HCT116 (cell line): ENCODE data around the gene ARL6IP4. TPM values are rescaled to one million over a fixed set of nuclear protein-coding genes. Genes with fewer than 3 reads are reported as not detected.

ENCODE experiments used
- ATAC-seq: fragments of 200-7000 bp; cut with Tn5 transposase; 2 replicates; pipeline ENCODE4 v1.9.1; 2020; ENCODE audit warnings: mild to moderate bottlenecking, moderate library complexity
- BruUV-seq: library from RNA; stranded (reverse); fragments of 400-500 nt; replicated peaks from 2 replicates; lab custom pipeline; 2021; lab: Mats Ljungman, UMichigan
- CTCF ChIA-PET: fragments of 300-600 bp; sonication (Branson Sonifier 250); formaldehyde crosslinking; loops from one replicate; lab custom pipeline; 2021; ENCODE audit warnings: antibody characterized with exemption; lab: Charles Lee
- POLR2A ChIA-PET: fragments of 300-600, 350-600 bp; sonication (Branson Sonifier 250); formaldehyde crosslinking; loops from one replicate; lab custom pipeline; 2021; ENCODE audit warnings: antibody characterized with exemption; lab: Charles Lee
- RAD21 ChIA-PET, 2 experiments: fragments of 300-600 bp; sonication (Branson Sonifier 250); formaldehyde crosslinking; loops; one replicate each; lab custom pipeline; 2023; ENCODE audit warnings: low total read pairs in 2 of 2; ENCODE audit not compliant: uncharacterized antibody in 2 of 2, unreplicated experiment in 2 of 2, low non-redundant PET in 1 of 2; lab: Charles Lee
- DNase-seq: peaks from one replicate; pipeline ENCODE4 v3.0.0-alpha.2; 2010; ENCODE audit warnings: low read depth, low spot score
- H2AFZ ChIP-seq: fragments of 200-600 bp; shearing (Covaris generic), sonication (generic); 2 replicates; pipeline ENCODE4 v1.6.1; 2017; ENCODE audit warnings: low read depth, mixed run types, mixed read lengths, antibody characterized with exemption, low read length; ENCODE audit not compliant: poor library complexity, severe bottlenecking
- H3K27ac ChIP-seq: 2 replicates; pipeline ENCODE4 v1.5.1; 2012; ENCODE audit warnings: low read depth, low read length
- H3K27me3 ChIP-seq: fragments of 200-600 bp; sonication (generic); 2 replicates; pipeline ENCODE4 v1.6.1; 2016; ENCODE audit warnings: mixed run types, low read length, mixed read lengths; ENCODE audit not compliant: insufficient read depth
- H3K36me3 ChIP-seq, 2 experiments: fragments of 200-500 bp in 1 of 2; fragments of 200-600 bp in 1 of 2; sonication (Bioruptor generic) in 1 of 2; sonication (generic) in 1 of 2; 2 replicates each; pipeline versions ENCODE4 v1.5.1 to v1.6.1; 2014 to 2016; ENCODE audit warnings: low read length in 2 of 2, inconsistent platforms in 1 of 2, mixed read lengths in 1 of 2, mixed run types in 1 of 2; ENCODE audit not compliant: insufficient read depth in 2 of 2, control insufficient read depth in 1 of 2
- H3K4me1 ChIP-seq, 2 experiments: fragments of 200-600 bp in 1 of 2; sonication (generic) in 1 of 2; 2 replicates each; pipeline versions ENCODE4 v1.5.1 to v1.6.1; 2012 to 2017; ENCODE audit warnings: low read length in 2 of 2, inconsistent platforms in 1 of 2, mild to moderate bottlenecking in 1 of 2, mixed read lengths in 1 of 2, mixed run types in 1 of 2, moderate library complexity in 1 of 2; ENCODE audit not compliant: insufficient read depth in 2 of 2, control insufficient read depth in 1 of 2
- H3K4me2 ChIP-seq: fragments of 200-600 bp; sonication (generic); 2 replicates; pipeline ENCODE4 v1.6.1; 2017; ENCODE audit warnings: mixed run types, low read length, mixed read lengths
- H3K4me3 ChIP-seq, 2 experiments: fragments of 200-600 bp in 1 of 2; sonication (generic) in 1 of 2; replicated peaks in 1 of 2; 2 replicates each; pipeline ENCODE4 v1.5.1; 2011 to 2016; ENCODE audit warnings: low read length in 2 of 2, control low read depth in 1 of 2, low read depth in 1 of 2, mild to moderate bottlenecking in 1 of 2, mixed read lengths in 1 of 2, mixed run types in 1 of 2
- H3K79me2 ChIP-seq: fragments of 200-600 bp; sonication (generic); 2 replicates; pipeline ENCODE4 v1.6.1; 2017; ENCODE audit warnings: mild to moderate bottlenecking, mixed run types, low read length, moderate library complexity, mixed read lengths; ENCODE audit not compliant: insufficient read depth
- H3K9ac ChIP-seq: fragments of 200-600 bp; sonication (generic); 2 replicates; pipeline ENCODE4 v1.6.1; 2016; ENCODE audit warnings: low read length, mixed read lengths
- H3K9me2 ChIP-seq: fragments of 200-600 bp; sonication (generic), shearing (Covaris generic); 2 replicates; pipeline ENCODE4 v1.6.1; 2017; ENCODE audit warnings: mixed run types, mild to moderate bottlenecking, moderate library complexity; ENCODE audit not compliant: insufficient read depth
- H3K9me3 ChIP-seq, 2 experiments: fragments of 200-500 bp in 1 of 2; fragments of 200-600 bp in 1 of 2; sonication (Bioruptor generic) in 1 of 2; sonication (generic) in 1 of 2; 2 replicates each; pipeline ENCODE4 v1.6.1; 2014 to 2017; ENCODE audit warnings: low read length in 2 of 2, mixed read lengths in 2 of 2, inconsistent platforms in 1 of 2, low read depth in 1 of 2, mild to moderate bottlenecking in 1 of 2, mixed run types in 1 of 2, moderate library complexity in 1 of 2; ENCODE audit not compliant: control insufficient read depth in 1 of 2, insufficient read depth in 1 of 2
- H4K20me1 ChIP-seq: fragments of 200-600 bp; sonication (generic), shearing (Covaris generic); 2 replicates; pipeline ENCODE4 v1.6.1; 2017; ENCODE audit warnings: mixed run types, mild to moderate bottlenecking, moderate library complexity; ENCODE audit not compliant: insufficient read depth
- CBX3 ChIP-seq: IDR thresholded peaks from 2 replicates; pipeline ENCODE4 v1.6.1; 2012; ENCODE audit warnings: low read depth
- CEBPB ChIP-seq: IDR thresholded peaks from 2 replicates; pipeline ENCODE4 v1.6.1; 2012; ENCODE audit warnings: low read depth
- EGR1 ChIP-seq: IDR thresholded peaks from 2 replicates; pipeline ENCODE4 v1.6.1; 2012; ENCODE audit warnings: low read depth
- EZH2 ChIP-seq: fragments of 200-600 bp; sonication (generic); IDR thresholded peaks from 2 replicates; pipeline ENCODE4 v1.6.1; 2017; ENCODE audit warnings: antibody characterized with exemption, mixed run types
- EZH2phosphoT487 ChIP-seq: fragments of 200-600 bp; IDR thresholded peaks from 2 replicates; pipeline ENCODE4 v1.6.1; 2018; ENCODE audit warnings: antibody characterized with exemption, borderline replicate concordance
- FOSL1 ChIP-seq: IDR thresholded peaks from 2 replicates; pipeline ENCODE4 v1.6.1; 2012; ENCODE audit warnings: low read depth
- JUND ChIP-seq: IDR thresholded peaks from 2 replicates; pipeline ENCODE4 v1.6.1; 2012
- POLR2A ChIP-seq: IDR thresholded peaks from 2 replicates; pipeline ENCODE4 v1.7.0; 2011; ENCODE audit warnings: borderline replicate concordance; ENCODE audit not compliant: insufficient read depth, insufficient read length; ENCODE audit errors: extremely low read depth
- POLR2AphosphoS5 ChIP-seq: IDR thresholded peaks from 2 replicates; pipeline ENCODE4 v1.6.1; 2011; ENCODE audit warnings: mild to moderate bottlenecking, low read depth, low read length, moderate library complexity
- SP1 ChIP-seq: IDR thresholded peaks from 2 replicates; pipeline ENCODE4 v1.6.1; 2012; ENCODE audit warnings: low read depth
- SRF ChIP-seq: IDR thresholded peaks from 2 replicates; pipeline ENCODE4 v1.6.1; 2012; ENCODE audit warnings: low read depth
- TCF7L2 ChIP-seq: IDR thresholded peaks from 2 replicates; pipeline ENCODE4 v1.7.0; 2011; ENCODE audit warnings: borderline replicate concordance, inconsistent platforms; ENCODE audit not compliant: insufficient read depth, insufficient read length; ENCODE audit errors: extremely low read depth
- YY1 ChIP-seq: IDR thresholded peaks from 2 replicates; pipeline ENCODE4 v1.6.1; 2011; ENCODE audit warnings: low read length, low read depth, moderate library complexity, mild to moderate bottlenecking; ENCODE audit not compliant: insufficient replicate concordance; ENCODE audit errors: extremely low read depth
- ZBTB33 ChIP-seq: IDR thresholded peaks from 2 replicates; pipeline ENCODE4 v1.6.1; 2011; ENCODE audit warnings: mild to moderate bottlenecking, low read length, moderate library complexity; ENCODE audit not compliant: insufficient replicate concordance; ENCODE audit errors: extremely low read depth
- ZNF274 ChIP-seq: fragments of 200-500 bp; sonication (Bioruptor generic); IDR thresholded peaks from 2 replicates; pipeline ENCODE4 v1.6.1; 2014; ENCODE audit warnings: mild to moderate bottlenecking, low read depth, low read length, inconsistent platforms
- intact Hi-C: fragments of 100-400 bp; cut with micrococcal nuclease; formaldehyde crosslinking; loops from 2 replicates; pipeline ENCODE4 v1.10.0; 2022
- total RNA-seq: library from RNA; stranded (reverse); gene quantifications from one replicate; pipeline ENCODE4 v1.2.1, GENCODE V29; 2021; ENCODE audit not compliant: unreplicated experiment
- TF ChIP-seq, protein P1 (sequence below): IDR thresholded peaks from 2 replicates; pipeline ENCODE4 v1.6.1; 2012; ENCODE audit warnings: low read depth
- TF ChIP-seq, protein P2 (sequence below): IDR thresholded peaks from 2 replicates; pipeline ENCODE4 v1.6.1; 2012

Gene ARL6IP4
- total RNA-seq, 1 experiment from 2014 or later, result 128 TPM

DNA sequence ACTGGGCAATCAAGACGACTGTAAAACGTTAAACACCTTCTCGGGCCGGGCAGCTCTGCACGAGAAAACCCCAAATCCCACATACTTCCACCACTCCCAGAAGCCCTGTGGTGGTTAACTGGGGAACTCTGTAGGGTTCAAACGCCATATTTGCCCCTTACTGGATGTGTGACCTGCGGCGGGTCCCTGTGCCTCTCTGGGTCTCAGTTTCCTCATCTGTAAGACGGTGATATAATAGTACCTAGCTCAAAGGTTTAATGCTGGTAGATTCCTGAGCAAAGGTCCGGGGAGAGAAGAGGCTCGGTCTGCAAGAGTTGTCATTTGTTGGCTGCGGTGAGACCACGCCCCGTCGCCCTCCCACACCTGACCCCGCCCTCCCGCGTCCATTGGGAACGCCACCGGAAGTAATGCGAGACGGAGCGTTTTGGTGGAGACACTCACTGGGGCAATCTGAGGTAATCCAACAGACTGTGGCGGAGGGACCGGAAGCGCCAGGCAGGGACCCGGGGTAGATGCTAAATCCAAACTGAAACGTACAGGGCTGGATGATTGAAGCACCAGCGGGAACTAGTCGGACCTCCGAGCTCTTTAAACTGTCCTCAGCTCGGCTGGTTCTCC lies 6.1 kb upstream of the ARL6IP4 start:
- peaks cover 27% of the 10 kb centered on the region for H3K79me2 ChIP-seq
- peak; percentile 62 for TF ChIP-seq ZBTB33
- TF ChIP-seq FOSL1, result no peak
- TF ChIP-seq SRF, result no peak
- TF ChIP-seq POLR2AphosphoS5, result peak; percentile 93
- TF ChIP-seq, protein P1, sequence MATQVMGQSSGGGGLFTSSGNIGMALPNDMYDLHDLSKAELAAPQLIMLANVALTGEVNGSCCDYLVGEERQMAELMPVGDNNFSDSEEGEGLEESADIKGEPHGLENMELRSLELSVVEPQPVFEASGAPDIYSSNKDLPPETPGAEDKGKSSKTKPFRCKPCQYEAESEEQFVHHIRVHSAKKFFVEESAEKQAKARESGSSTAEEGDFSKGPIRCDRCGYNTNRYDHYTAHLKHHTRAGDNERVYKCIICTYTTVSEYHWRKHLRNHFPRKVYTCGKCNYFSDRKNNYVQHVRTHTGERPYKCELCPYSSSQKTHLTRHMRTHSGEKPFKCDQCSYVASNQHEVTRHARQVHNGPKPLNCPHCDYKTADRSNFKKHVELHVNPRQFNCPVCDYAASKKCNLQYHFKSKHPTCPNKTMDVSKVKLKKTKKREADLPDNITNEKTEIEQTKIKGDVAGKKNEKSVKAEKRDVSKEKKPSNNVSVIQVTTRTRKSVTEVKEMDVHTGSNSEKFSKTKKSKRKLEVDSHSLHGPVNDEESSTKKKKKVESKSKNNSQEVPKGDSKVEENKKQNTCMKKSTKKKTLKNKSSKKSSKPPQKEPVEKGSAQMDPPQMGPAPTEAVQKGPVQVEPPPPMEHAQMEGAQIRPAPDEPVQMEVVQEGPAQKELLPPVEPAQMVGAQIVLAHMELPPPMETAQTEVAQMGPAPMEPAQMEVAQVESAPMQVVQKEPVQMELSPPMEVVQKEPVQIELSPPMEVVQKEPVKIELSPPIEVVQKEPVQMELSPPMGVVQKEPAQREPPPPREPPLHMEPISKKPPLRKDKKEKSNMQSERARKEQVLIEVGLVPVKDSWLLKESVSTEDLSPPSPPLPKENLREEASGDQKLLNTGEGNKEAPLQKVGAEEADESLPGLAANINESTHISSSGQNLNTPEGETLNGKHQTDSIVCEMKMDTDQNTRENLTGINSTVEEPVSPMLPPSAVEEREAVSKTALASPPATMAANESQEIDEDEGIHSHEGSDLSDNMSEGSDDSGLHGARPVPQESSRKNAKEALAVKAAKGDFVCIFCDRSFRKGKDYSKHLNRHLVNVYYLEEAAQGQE, result no peak
- no peak for TF ChIP-seq SP1
- TF ChIP-seq YY1, result peak; percentile 88
- no peak for TF ChIP-seq CEBPB
- no peak for TF ChIP-seq CBX3
- TF ChIP-seq, protein P2, sequence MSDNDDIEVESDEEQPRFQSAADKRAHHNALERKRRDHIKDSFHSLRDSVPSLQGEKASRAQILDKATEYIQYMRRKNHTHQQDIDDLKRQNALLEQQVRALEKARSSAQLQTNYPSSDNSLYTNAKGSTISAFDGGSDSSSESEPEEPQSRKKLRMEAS, result no peak
- TF ChIP-seq JUND, result no peak
- no peak for TF ChIP-seq EZH2
- TF ChIP-seq TCF7L2, result peak; percentile 23
- TF ChIP-seq EGR1, result no peak
- TF ChIP-seq EZH2phosphoT487, result no peak
- TF ChIP-seq POLR2A, result peak; percentile 79
- no peak for TF ChIP-seq ZNF274
- CTCF ChIA-PET, result interaction anchor here (1.9 to 2.8 kb wide), 2 partner anchors 259 to 264 kb away, joined by 7 to 9 read pairs; partner anchors contain the start of genes MPHOSPH9 and MTRFR
- no peaks in the 10 kb centered on the region for H3K9me2 ChIP-seq
- POLR2A ChIA-PET, result interaction anchor here (1.2 to 2.4 kb wide), 3 partner anchors 8 to 258 kb away, joined by 4 to 19 read pairs (median 5); partner anchors contain the start of genes ABCB9, MPHOSPH9 and MTRFR
- intact Hi-C loops, result loop anchor here (2.0 to 10.0 kb wide), 3 partner anchors 170 to 628 kb away; partner anchors contain the start of genes DDX55, MPHOSPH9 and MTRFR
- peak overlapping the region; percentile 100 for H3K4me2 ChIP-seq
- H3K27ac ChIP-seq, result peak overlapping the region; percentile 87
- peaks cover 10 to 18% of the 10 kb centered on the region in 2 experiments for H3K4me1 ChIP-seq
- BruUV-seq, result TSS peak; percentile 90
- H3K9me3 ChIP-seq, result no peaks in the 10 kb centered on the region
- H3K27me3 ChIP-seq, result no peaks in the 10 kb centered on the region
- DNase-seq, result peak; percentile 97
- RAD21 ChIA-PET, result interaction anchor here in 1 of 2 experiments (0.9 to 1.3 kb wide), 2 partner anchors 258 to 264 kb away, joined by 3 read pairs; partner anchors contain the start of genes MPHOSPH9 and MTRFR
- H3K9ac ChIP-seq, result peak overlapping the region; percentile 98
- H2AFZ ChIP-seq, result peak overlapping the region; percentile 85
- H4K20me1 ChIP-seq, result no peaks in the 10 kb centered on the region
- H3K4me3 ChIP-seq, result peak overlapping the region; percentile 87
- H3K36me3 ChIP-seq, result peaks cover 0 to 7% of the 10 kb centered on the region in 2 experiments; a peak in 1 of 4 replicates
- ATAC-seq, result peak; percentile 83
